IPS DF 4.7 (cell line): Measurements from ENCODE around the gene PPM1H.
"Not testable (repeated sequence)": the region's sequence is repeated elsewhere in the genome, so short reads cannot be mapped to it uniquely, and the experiment has no call there.

Experiments
- DNase-seq: peaks from one replicate; pipeline ENCODE4 v3.0.0-alpha.2; 2013; ENCODE audit warnings: low spot score; ENCODE audit errors: extremely low read depth

PPM1H gene

DNA sequence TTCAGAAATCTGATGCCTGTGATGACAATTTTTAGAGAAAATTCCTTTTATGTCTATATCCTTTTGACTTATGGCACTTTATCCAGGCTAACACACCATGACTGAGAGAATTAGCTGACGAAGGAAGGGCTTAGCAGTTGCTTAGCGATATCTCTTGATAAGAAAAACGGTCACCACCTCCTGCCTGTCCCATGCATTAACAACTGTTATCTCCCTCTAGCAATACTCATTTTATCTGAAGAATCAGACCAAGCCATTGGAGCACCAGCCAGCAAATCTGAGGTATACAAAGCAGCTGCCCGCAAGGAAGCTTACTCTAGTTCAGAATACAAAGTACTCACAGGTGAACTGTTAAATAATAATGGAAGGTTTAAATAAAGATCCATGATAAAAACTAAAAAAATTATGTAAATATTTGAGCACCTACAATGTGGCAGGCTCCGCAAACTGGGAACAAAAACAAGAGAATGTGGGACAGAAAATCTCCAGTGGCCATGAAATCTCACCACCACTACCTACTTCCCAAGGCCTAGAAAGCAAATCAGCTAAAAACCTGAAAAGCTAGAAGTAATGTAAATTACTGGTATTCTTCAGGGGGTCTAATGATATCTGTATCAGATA is 24.3 kb downstream of the PPM1H start:
- no peak for DNase-seq

- no peak for DNase-seq
Observed at GRCh38 chr12:62909340-62909739, 25.6 kb downstream of the PPM1H start.

- DNase-seq = no peak
Observed at GRCh38 chr12:62908674-62909073, 26.3 kb downstream of the PPM1H start.

GRCh38 chr12:62907561-62907960 is 27.4 kb downstream of the PPM1H start:
- DNase-seq = no peak

- DNase-seq = no peak
Observed at GRCh38 chr12:62907078-62907477, 27.9 kb downstream of the PPM1H start.

GRCh38 chr12:62903151-62903550 is 31.8 kb downstream of the PPM1H start:
- DNase-seq = no peak

DNA sequence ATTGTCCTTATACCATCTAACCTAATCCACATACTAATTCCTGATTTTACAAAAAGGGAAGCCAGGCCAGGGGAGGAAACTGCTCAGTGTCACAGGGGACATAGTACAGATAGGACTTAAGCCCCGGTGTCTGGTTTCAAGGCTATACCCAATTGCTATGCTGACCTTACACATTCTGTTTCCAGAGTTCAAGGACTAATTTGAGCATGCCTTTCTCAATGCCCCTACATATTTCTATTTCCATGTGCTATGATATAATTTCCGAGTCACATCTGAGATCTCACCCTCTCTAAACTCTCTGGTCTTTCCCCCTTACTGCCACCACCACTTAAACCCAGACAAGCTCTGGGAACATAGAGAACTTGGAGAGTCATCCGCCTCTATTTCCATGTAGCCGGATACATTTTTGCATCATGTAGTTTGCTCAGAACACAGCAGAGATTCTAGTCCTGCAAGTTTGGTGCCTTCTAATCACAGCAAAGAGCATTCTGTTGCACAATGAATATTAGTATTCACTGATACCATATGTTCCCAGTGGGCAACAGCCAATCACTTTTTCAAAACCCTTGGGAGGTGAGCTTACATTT is 34.2 kb downstream of the PPM1H start:
- no peak for DNase-seq

DNA sequence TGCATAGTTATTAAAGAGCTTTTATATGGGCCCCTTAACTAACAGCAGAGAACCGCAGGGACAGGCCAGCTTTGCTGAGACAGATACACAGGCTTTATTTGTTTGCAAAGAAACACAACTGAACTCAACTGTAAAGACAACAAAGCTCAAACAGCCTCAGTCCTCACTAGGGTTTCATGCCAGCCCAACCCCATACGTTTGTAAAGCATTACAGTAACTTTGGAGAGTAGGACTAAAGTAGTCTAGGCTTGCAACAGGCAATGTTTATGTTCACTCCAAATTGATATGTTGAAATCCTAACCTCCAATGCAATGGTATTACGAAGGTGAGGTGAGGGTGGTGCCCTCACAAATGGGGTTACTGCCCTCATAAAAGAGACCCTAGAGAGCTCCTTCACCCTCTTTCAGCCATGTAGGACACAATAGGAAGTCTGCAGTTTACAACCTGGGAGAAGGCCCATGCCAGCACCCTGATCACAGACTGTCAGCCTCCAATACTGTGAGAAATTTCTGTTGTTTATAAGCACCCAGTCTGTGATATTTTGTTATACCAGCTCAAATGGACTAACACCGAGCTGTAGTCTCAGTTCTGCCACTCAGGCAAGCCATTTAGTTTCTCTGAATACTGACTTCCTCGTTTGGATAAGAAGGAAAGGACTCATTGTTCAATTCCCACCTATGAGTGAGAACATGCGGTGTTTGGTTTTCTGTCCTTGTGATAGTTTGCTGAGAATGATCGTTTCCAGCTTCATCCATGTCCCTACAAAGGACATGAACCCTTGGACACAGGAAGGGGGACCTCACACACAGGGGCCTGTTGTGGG is 35.2 kb downstream of the PPM1H start:
- no peak for DNase-seq

GRCh38 chr12:62898526-62898925 is 36.4 kb downstream of the PPM1H start:
- no peak for DNase-seq

GRCh38 chr12:62895351-62895877 is 39.5 kb downstream of the PPM1H start:
- DNase-seq = no peak

DNA sequence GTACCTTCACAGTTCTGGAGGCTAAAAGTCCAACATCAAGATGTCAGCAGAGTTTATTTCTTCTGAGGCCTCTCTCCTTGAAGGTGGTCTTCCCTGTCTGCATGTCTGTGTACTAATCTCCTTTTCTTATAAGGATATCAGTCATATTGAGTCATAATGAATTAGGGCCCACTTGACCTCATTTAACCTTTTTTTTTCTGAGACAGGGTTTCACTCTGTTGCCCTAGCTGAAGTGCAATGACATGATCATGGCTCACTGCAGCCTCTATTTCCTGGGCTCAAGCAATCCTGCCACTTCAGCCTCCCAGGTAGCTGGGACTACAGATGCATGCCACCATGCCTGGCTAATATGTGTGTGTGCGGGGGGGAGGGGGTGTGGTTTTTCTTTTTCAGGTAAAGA is 41.7 kb downstream of the PPM1H start:
- no peak for DNase-seq

DNA sequence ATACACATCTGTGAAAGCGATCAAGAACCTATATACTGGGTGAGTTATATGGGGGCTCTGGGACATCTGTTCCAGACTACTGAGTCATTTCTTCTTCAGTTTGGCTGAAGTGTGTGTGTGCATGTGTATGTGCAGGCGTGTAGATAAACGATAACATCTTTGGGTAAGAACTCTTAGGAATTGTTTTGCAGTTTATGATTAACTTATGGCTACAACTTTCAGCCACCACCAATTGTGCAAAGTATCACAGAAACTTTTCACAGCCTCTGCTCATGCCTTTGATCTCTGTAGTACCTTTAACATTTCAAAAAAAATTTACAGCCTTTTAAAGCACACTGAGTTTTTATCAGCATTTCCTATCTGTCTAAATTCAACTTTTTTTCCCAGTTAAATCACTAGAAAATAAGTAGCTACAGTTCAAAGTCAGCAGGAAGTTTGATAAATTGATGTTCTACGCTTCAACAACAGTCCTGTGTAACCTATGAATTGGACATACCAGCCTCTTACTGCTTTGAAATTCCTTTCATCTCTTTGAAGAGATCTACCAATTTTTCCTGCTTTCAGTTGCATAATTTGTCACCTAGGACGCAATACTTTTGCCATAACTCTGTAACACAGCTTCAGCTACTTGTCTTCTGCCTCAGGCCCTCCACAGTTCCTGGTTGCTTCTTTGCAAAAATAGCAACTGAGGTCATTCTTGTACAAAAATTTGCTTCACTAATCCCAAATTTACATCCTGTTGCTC is 43.0 kb downstream of the PPM1H start:
- no peak for DNase-seq

GRCh38 chr12:62888454-62889110 is 46.4 kb downstream of the PPM1H start:
- no peak for DNase-seq

DNA sequence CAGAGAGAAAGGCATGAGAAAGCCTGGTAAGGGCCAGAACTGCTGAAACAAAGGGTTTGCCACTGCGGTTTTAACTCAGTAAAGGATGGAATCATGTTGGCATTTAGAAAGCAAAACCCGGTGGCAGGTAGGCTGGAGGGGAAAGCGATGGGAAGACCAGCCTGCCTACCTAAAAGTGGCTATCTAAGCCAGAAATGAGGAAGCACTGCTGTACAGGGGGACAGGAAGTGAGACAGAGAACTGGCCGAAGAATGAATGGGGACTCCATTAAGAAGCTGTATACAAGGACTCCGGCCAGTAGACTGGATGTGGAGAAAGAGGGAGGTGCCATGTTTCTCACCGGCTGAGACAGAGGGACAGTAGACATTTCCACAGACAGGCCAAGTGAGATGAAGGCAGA is 48.2 kb downstream of the PPM1H start:
- no peak for DNase-seq

- DNase-seq = no peak
Observed at GRCh38 chr12:62885242-62885641, 49.7 kb downstream of the PPM1H start.

- not testable (repeated sequence) for DNase-seq
Observed at GRCh38 chr12:62884832-62885231, 50.1 kb downstream of the PPM1H start.

- DNase-seq = no peak
Observed at GRCh38 chr12:62882696-62883095, 52.3 kb downstream of the PPM1H start.

DNA sequence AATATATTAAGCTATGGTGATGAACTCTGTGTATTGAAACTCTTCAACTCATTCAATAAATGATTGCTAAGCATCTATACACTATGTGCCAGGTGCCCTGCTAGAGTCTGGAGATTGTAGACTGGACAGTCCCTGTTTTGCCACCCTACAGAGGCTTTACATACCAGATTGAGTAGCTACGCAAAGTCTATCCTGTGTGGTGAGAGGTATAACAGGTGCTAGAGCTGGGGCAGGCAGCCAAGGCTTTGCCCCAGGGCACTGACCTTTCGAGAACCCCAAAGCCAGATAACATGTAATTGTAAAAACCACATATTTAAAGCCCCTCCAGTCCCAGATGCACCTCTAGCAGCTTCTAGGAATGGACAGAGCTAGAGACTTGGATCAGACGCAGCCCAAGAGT is 52.8 kb downstream of the PPM1H start:
- DNase-seq = no peak

DNA sequence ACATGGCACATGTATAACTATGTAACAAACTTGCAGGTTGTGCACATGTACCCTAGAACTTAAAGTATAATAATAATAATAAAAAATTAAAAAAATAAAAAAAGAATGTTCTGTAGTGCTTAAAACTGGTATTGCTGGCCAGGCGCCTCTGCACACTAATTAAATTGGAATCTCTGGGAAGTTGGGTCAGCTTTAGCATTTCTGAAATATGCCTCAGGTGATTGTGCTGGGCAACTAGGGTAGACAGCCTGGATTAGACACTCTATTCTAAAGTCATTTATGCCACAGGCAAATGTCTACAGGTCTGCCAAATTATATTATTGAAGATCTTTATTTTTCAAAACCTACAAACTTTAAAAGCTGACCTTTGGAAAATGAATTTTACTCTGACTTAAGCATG is 55.3 kb downstream of the PPM1H start:
- no peak for DNase-seq

DNA sequence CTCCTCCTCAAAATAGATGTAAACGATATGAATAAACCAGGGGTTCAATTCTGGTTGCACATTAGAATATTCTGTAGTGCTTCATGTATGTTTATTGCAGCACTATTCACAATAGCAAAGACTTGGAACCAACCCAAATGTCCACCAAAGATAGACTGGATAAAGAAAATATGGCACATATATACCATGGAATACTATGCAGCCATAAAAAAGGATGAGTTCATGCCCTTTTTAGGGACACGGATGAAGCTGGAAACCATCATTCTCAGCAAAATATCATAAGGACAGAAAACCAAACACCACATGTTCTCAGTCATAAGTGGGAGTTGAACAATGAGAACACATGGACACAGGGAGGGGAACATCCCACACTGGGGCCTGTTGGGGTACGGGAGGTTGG is 55.7 kb downstream of the PPM1H start:
- not testable (repeated sequence) for DNase-seq

GRCh38 chr12:62878211-62878610 is 56.7 kb downstream of the PPM1H start:
- no peak for DNase-seq
